Embryonic facial prominence (tissue), 1 donor: ENCODE data around the gene CD48.

Experiments used
- DNase-seq: peaks from one replicate; pipeline ENCODE4 v3.0.0-alpha.2; 2016; ENCODE audit errors: extremely low spot score

Gene CD48

GRCh38 chr1:160676869-160677597, 34.6 kb downstream of the CD48 start:
- DNase-seq: no peak

GRCh38 chr1:160675641-160676410, 35.8 kb downstream of the CD48 start:
- peak; percentile 9 for DNase-seq

GRCh38 chr1:160674415-160674814, 37.2 kb downstream of the CD48 start:
- DNase-seq: no peak

GRCh38 chr1:160672789-160673695, 38.6 kb downstream of the CD48 start:
- no peak for DNase-seq

- DNase-seq: no peak
Observed at GRCh38 chr1:160671603-160672517, 39.8 kb downstream of the CD48 start.

- DNase-seq: no peak
Observed at GRCh38 chr1:160670701-160671100, 40.9 kb downstream of the CD48 start.

- no peak for DNase-seq
Observed at GRCh38 chr1:160669802-160670201, 41.8 kb downstream of the CD48 start.

GRCh38 chr1:160669276-160669675, 42.3 kb downstream of the CD48 start:
- DNase-seq: no peak

- DNase-seq: no peak
Observed at GRCh38 chr1:160667896-160668295, 43.7 kb downstream of the CD48 start.

GRCh38 chr1:160666079-160666442, 45.6 kb downstream of the CD48 start:
- no peak for DNase-seq

GRCh38 chr1:160665330-160666078, 46.1 kb downstream of the CD48 start:
- no peak for DNase-seq

GRCh38 chr1:160664573-160665051, 47.0 kb downstream of the CD48 start:
- no peak for DNase-seq

GRCh38 chr1:160662910-160663309, 48.7 kb downstream of the CD48 start:
- no peak for DNase-seq

- DNase-seq: no peak
Observed at GRCh38 chr1:160659566-160659965, 52.1 kb downstream of the CD48 start.

- no peak for DNase-seq
Observed at GRCh38 chr1:160658814-160659193, 52.8 kb downstream of the CD48 start.

GRCh38 chr1:160658162-160658813, 53.3 kb downstream of the CD48 start:
- DNase-seq: no peak

- no peak for DNase-seq
Observed at GRCh38 chr1:160657250-160657781, 54.3 kb downstream of the CD48 start.

- no peak for DNase-seq
Observed at GRCh38 chr1:160656737-160657136, 54.9 kb downstream of the CD48 start.

GRCh38 chr1:160653620-160654016, 58.0 kb downstream of the CD48 start:
- no peak for DNase-seq
